ENCODE results near the gene SEH1L.
"Not testable (repeated sequence)": the region's sequence is repeated elsewhere in the genome, so short reads cannot be mapped to it uniquely, and the experiment has no call there.

Gene SEH1L

DNA sequence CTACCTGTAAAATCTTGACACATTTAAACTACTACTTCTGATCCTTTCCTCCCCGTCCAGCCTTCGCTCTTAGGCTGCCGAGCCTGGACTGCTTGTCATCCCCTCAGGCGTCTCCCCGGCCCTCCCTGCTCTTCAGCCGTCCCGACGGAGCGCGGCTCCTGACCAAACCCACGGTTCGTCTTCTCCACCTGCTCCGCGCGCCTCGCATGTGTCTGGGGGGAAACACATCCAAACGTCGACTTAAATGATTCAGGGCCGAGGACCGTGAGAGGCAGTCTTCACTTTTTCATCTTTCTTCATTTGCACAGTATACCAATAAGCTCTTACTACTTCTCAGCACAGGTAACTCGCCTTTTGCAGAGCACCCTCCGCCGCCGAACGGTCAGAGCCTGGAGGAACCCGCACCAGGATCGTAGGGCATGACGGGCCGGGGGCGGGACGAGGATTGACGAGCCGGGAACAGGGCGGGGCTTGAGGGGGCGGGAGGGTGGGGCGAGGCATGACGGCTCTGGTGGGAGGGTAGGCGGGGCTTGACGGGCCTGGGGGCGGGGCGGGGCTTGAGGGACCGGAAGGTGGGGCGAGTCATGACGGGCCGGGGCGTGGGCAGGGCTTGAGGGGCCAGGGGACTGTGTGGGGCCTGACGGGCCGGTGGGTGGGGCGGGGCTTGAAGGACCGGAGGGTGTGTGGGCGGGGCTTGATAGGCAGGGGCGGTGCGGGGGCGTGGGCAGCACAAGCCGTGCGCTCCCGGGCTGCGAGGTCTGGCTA is at the start of gene SEH1L:
Gene SEH1L (plus strand): TSS at position 727 of the 765 bp plus-strand sequence. CDS start 111 bp downstream, outside the sequence.
- DNase-seq (ENCODE audit: low read depth) = peak; percentile 98

DNA sequence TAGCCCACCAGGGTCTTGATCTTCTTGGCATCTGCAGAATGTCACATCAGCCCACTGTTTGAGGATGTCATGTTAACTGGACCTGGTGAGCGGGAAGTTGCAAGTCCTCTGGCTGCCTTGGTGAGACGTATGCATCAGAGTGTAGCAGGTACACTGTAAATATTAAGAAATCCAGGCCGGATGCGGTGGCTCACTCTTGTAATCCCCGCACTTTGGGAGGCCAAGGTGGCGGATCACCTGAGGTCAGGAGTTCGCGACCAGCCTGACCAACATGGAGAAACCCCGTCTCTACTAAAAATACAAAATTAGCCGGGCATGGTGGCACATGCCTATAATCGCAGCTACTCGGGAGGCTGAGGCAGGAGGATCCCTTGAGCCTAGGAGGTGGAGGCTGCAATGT is 46.6 kb upstream of the SEH1L start:
- DNase-seq (ENCODE audit: low read depth) = not testable (repeated sequence)

DNA sequence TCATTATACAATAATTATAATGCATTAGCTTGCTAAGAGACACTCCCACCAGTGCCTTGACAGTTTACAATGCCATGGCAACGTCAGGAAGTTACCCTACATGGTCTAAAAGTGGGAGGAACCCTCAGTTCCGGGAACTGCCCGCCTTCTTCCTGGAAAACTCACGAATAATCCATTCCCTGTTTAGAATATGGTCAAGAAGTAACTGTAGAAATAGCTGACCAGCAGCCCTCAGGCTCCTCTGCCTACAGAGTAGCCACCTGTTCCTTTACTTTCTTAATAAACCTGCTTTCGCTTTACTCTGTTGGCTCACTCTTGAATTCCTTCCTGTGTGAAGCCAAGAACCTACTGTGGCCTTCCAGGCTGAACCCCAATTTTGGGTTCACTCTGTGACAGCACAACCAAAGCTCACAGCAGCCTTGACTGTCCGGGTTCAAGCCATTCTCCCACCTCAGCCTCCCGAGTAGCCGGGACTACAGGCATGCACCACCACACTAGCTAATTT is 43.7 kb upstream of the SEH1L start:
- no peak for DNase-seq (ENCODE audit: low read depth)

GRCh38 chr18:12906119-12906518 is 41.7 kb upstream of the SEH1L start:
- no peak for DNase-seq (ENCODE audit: low read depth)

DNA sequence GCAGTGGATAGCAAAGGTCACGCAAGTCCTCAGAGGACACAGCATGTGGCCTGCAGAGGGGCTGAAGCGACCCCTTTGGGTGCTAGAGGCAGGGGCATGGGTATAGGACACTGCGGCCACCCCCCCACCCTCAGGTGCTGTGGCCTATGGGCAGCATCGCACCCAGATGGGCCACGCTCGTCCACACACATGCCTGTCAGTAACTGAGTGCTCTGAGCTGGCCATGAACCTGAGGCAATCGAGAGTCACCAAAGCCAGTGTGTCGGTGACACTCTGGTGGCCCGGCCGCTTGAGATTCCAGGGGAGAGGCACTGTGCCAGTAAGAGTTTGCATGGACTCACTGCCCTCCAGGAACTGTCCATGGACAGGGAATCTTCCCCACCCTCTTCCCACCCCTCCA is 41.0 kb upstream of the SEH1L start:
- no peak for DNase-seq (ENCODE audit: low read depth)

DNA sequence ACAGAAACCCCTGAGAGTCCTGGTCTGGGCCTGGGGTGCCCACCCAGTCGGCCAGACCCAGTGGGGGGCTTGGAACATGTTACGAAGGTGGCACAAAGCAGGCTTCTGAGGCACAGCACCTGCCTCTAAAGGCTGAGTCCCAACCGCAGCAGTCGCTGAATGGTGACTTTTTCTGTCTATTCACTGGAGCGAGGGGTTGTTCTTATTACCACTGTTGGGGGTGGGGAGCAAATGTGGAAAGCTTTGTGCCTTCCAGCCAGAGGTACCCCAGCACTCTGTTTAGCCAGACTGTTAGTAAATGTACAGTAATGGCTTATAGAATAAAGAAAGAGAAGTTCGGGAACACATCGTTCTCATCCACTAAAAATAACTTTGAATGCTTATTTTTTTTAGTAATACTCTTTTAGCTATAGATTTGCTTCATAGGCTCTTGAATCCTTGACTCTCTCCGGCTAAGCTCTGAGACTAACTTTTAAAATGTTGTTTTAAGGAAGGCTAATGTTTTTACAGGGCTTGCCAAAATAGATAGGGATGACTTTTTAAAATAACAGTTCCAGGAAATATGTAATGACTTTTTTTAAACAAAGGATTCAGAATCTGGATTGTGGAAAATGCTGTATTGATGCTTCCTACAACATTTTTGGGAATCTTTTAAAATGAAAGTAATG is 40.4 kb upstream of the SEH1L start:
- DNase-seq (ENCODE audit: low read depth) = no peak

- DNase-seq (ENCODE audit: low read depth) = no peak
Observed at GRCh38 chr18:12908706-12909105, 39.1 kb upstream of the SEH1L start.

- no peak for DNase-seq (ENCODE audit: low read depth)
Observed at GRCh38 chr18:12911025-12911928, 36.5 kb upstream of the SEH1L start.

DNA sequence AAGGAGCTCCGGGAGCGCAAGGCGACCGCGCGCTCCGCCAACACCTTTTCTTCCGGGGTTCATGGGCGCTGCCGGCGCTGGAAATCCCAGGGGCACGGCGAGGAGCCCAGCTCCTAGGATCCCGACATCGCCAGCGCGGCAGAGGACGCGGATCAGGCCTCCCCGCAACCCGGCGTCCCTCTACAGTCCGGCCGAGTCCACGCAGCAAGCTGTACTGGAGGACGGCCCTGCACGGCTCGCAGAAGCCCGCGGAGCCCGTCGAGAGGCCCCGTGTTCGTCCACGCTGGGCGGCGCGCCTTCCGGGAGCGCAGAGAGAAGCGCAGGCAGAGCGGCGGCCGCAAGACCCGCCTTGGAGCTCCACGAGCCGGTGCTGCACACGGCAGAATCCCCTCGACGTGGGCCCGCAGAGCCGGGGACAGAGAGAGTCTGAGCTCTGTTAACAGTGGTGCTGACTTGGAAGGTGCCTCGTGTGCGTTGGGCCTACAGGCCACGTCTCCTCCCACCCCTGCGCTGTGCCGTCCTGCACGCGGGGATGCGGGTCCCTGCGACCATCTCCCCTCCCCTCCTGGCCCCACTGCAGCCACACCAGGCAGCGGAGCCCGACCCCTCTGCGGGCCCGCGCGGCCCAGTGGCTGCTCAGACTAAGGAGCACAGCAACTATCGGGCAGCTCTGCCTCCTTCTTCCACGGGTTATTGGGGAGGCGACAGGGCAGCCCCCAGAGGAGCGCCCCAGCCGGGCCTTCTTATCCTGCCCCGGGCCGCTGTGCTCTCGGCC is 35.7 kb upstream of the SEH1L start:
- no peak for DNase-seq (ENCODE audit: low read depth)

DNA sequence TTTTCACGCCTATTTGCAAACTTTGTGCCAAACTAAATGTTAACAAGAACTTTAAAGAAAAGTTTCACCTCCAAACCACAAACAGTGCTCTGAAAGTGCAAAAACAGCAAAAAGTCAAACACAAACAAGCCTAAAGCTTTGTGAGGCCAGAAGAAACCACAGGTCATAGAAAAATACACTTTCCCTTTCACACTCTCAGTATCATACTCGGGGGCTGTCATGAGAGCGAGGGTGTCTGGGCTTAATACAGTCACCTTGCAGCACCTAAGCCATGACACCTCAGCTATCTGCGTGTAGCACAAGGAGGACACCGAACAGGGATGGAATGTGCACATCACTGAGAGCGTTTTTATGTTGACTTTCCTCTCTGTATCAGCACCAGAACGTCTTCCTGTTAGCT is 26.6 kb upstream of the SEH1L start:
- DNase-seq (ENCODE audit: low read depth) = no peak

GRCh38 chr18:12922266-12922665 is 25.5 kb upstream of the SEH1L start:
- no peak for DNase-seq (ENCODE audit: low read depth)

DNA sequence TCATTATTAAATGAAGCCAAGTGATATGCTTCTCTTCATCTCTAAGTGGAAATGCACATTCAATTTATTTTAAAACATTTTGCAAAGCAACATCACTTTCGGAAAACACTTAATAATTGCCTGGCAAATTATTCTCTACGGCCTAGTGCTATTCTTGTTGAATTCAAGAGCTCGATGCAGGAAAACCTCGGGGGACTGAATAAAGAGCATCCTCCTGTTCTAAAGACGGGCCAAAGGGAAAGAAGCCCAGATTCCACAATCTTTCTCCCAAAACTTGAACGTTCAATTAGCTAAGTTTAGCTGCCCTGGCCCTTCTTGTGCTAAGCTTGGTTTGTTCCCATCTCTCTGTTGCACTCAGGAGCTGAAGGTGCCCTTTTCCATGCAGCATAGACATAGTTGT is 23.2 kb upstream of the SEH1L start:
- DNase-seq (ENCODE audit: low read depth) = no peak

DNA sequence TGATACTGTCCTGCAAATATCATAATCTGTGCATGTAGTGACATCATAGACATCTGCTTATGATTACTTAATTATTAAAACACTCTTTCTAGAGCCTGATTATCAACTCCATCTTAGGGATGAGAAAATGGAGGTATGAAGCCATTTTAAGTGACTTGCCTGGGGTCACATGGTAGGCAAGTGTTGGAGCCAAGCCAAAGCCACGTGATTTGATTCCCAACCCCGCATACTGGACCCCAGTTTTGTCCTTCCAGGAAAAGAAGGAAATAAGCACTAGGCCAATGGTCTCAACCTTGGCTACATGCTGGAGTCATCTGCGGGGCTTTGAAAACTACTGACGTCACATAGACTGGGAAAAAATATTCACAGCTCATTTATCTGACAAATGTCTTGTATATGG is 19.6 kb upstream of the SEH1L start:
- DNase-seq (ENCODE audit: low read depth) = no peak

DNA sequence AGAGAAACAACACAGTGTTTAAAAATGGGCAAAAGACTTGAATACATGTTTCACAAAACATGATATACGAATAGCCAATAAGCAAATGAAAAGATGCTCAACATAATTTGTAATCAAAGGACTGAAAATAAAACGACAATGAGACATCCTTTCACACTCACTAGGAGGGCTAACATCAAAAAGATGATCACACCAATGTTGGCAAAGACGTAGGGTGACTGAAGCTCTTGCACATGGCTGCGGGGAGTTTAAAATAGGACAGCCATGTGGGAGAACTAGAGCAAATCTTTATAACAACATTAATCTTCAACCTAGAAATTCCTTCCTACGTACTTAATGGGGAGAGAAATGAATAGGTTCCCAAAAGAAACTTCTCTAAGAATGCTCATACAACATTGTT is 19.2 kb upstream of the SEH1L start:
- DNase-seq (ENCODE audit: low read depth) = no peak

- DNase-seq (ENCODE audit: low read depth) = no peak
Observed at GRCh38 chr18:12929477-12930083, 18.2 kb upstream of the SEH1L start.

DNA sequence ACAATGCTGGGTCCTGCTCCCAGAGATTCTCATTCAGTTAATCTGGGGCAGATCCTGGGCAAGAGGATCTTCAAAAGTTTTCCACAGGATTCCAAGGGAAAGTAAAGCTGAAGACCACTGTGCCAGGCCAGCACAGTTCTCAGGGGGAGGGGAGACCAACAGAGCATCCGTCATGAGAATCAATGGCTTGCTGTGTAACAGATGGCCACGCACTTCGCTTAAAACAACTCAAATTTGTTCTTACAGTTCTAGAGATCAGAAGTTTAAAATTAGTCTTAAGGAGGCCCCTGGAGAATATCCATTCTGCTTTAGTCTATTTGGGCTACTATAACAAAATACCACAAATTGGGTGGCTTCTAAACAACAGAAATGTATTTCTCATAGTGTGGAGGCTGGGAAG is 17.4 kb upstream of the SEH1L start:
- DNase-seq (ENCODE audit: low read depth) = no peak

GRCh38 chr18:12930908-12931307 is 16.9 kb upstream of the SEH1L start:
- DNase-seq (ENCODE audit: low read depth) = no peak

- DNase-seq (ENCODE audit: low read depth) = no peak
Observed at GRCh38 chr18:12933327-12933726, 14.5 kb upstream of the SEH1L start.

DNA sequence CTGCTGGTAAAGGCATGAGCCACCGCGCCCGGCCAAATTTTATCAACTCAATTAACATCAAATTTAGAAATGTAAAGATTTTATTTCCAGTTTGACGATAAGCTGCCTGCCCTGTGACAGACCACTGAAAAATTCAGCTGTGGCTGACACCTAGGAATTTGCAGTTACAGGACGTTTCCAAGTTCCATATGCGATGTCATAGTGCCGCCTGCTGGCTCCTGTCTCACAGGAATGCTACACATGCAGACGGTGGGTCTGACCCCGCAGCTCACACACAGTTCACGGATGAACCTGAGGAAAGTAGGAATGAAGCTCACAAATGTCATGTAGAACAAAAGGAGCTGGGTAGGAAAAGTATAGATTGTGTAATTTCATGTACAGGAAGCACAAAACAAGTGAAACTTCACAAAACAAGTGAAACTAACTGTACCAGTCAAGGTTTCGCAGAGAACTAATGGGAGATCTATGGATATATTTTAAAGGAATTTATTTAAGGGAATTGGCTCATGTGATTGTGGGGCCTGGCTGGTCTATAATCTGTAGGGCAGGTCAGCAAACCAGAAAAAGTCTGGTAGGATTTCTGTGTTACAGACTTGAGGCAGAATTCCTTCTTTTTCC is 13.2 kb upstream of the SEH1L start:
- peak; percentile 35 for DNase-seq (ENCODE audit: low read depth)

GRCh38 chr18:12939162-12939561 is 8.6 kb upstream of the SEH1L start:
- DNase-seq (ENCODE audit: low read depth) = no peak

DNA sequence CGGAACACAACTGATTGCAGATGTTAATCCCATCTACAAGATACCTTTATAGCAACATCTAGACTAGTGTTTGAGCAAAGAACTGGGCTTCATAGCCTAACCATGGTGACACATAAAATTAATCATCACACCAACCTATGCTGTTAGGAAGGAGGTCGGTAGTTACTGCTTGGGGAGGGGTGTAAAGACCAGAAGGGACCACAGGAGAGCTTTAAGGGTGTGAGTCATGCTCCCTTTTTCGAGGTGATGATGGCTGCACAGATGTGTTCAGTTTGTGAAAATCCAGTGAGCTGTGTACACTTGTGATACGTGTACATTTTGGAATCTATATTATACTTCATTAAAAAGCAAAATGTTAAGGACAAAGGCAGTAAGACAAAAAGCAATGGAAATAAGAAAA is 4.6 kb upstream of the SEH1L start:
- DNase-seq (ENCODE audit: low read depth) = no peak
